T-helper 22 cell (primary cell): ENCODE data around the gene TMED1.
"Not testable (repeated sequence)": the region's sequence is repeated elsewhere in the genome, so short reads cannot be mapped to it uniquely, and the experiment has no call there.

ENCODE experiments used
- DNase-seq: peaks from one replicate; pipeline ENCODE4 v3.0.0-alpha.2; 2020; ENCODE audit warnings: low read depth

The TMED1 gene

GRCh38 chr19:10835754-10836478 lies at the start of gene TMED1:
TMED1 (minus strand) TSS chr19:10836212; CDS start chr19:10836191, 21 bp downstream.
- peak; percentile 94 for DNase-seq

GRCh38 chr19:10885201-10886169 lies 49.5 kb upstream of the TMED1 start:
- DNase-seq, result no peak

GRCh38 chr19:10884274-10884673 lies 48.3 kb upstream of the TMED1 start:
- DNase-seq, result no peak

GRCh38 chr19:10882108-10882457 lies 46.1 kb upstream of the TMED1 start:
- no peak for DNase-seq

GRCh38 chr19:10881403-10882107 lies 45.5 kb upstream of the TMED1 start:
- no peak for DNase-seq

- no peak for DNase-seq
Measured at GRCh38 chr19:10878253-10878652, 42.2 kb upstream of the TMED1 start.

- not testable (repeated sequence) for DNase-seq
Measured at GRCh38 chr19:10877608-10878007, 41.6 kb upstream of the TMED1 start.

- DNase-seq, result no peak
Measured at GRCh38 chr19:10876459-10877240, 40.6 kb upstream of the TMED1 start.

GRCh38 chr19:10874024-10874423 lies 38.0 kb upstream of the TMED1 start:
- DNase-seq, result no peak

GRCh38 chr19:10872546-10873107 lies 36.6 kb upstream of the TMED1 start:
- DNase-seq, result no peak

GRCh38 chr19:10871711-10872545 lies 35.9 kb upstream of the TMED1 start:
- DNase-seq, result peak; percentile 7

GRCh38 chr19:10870955-10871603 lies 35.1 kb upstream of the TMED1 start, which contains the start of gene CARM1:
CARM1 (plus strand) TSS chr19:10871553; CDS start chr19:10871703, 150 bp downstream.
- peak; percentile 98 for DNase-seq

- DNase-seq, result no peak
Measured at GRCh38 chr19:10870501-10870954, 34.5 kb upstream of the TMED1 start.

- not testable (repeated sequence) for DNase-seq
Measured at GRCh38 chr19:10869872-10870311, 33.9 kb upstream of the TMED1 start.

GRCh38 chr19:10868872-10869547 lies 33.0 kb upstream of the TMED1 start:
- DNase-seq, result no peak

- no peak for DNase-seq
Measured at GRCh38 chr19:10866495-10866894, 30.5 kb upstream of the TMED1 start.

GRCh38 chr19:10864538-10864899 lies 28.5 kb upstream of the TMED1 start:
- DNase-seq, result peak; percentile 51

GRCh38 chr19:10863107-10863717 lies 27.2 kb upstream of the TMED1 start:
- DNase-seq, result no peak
